Activated CD8-positive, alpha-beta memory T cell treated with anti-CD3 and anti-CD28 coated beads, Interleukin-2, amount 50 U/mL, for 48 hours (primary cell): ENCODE data around the gene TBC1D4.
"Not testable (repeated sequence)": the region's sequence is repeated elsewhere in the genome, so short reads cannot be mapped to it uniquely, and the experiment has no call there.

Source experiments
- DNase-seq: peaks from one replicate; pipeline ENCODE4 v3.0.0-alpha.2; 2020

Gene TBC1D4

GRCh38 chr13:75316427-75316826 lies 165.5 kb downstream of the TBC1D4 start:
- DNase-seq = no peak

GRCh38 chr13:75312884-75313520 lies 169.0 kb downstream of the TBC1D4 start:
- DNase-seq = peak; percentile 74

- DNase-seq = no peak
Observed at GRCh38 chr13:75309981-75310580, 171.9 kb downstream of the TBC1D4 start.

- DNase-seq = no peak
Observed at GRCh38 chr13:75308222-75308621, 173.7 kb downstream of the TBC1D4 start.

GRCh38 chr13:75307370-75307949 lies 174.5 kb downstream of the TBC1D4 start:
- DNase-seq = no peak

GRCh38 chr13:75306967-75307366 lies 175.0 kb downstream of the TBC1D4 start:
- DNase-seq = not testable (repeated sequence)

GRCh38 chr13:75305059-75305458 lies 176.9 kb downstream of the TBC1D4 start:
- DNase-seq = no peak

- DNase-seq = no peak
Observed at GRCh38 chr13:75303263-75303662, 178.7 kb downstream of the TBC1D4 start.

- DNase-seq = no peak
Observed at GRCh38 chr13:75302071-75302698, 179.8 kb downstream of the TBC1D4 start.

GRCh38 chr13:75299913-75300862 lies 181.8 kb downstream of the TBC1D4 start:
- no peak for DNase-seq

GRCh38 chr13:75299246-75299645 lies 182.7 kb downstream of the TBC1D4 start:
- no peak for DNase-seq

GRCh38 chr13:75296641-75297040 lies 185.3 kb downstream of the TBC1D4 start:
- no peak for DNase-seq

GRCh38 chr13:75295201-75295600 lies 186.8 kb downstream of the TBC1D4 start:
- no peak for DNase-seq

- no peak for DNase-seq
Observed at GRCh38 chr13:75294110-75294509, 187.9 kb downstream of the TBC1D4 start.

GRCh38 chr13:75285310-75285709 lies 196.7 kb downstream of the TBC1D4 start:
- DNase-seq = no peak

- no peak for DNase-seq
Observed at GRCh38 chr13:75279834-75280369, 202.1 kb downstream of the TBC1D4 start.

- not testable (repeated sequence) for DNase-seq
Observed at GRCh38 chr13:75273695-75274094, 208.3 kb downstream of the TBC1D4 start.

GRCh38 chr13:75271846-75272245 lies 210.1 kb downstream of the TBC1D4 start:
- DNase-seq = no peak

GRCh38 chr13:75268481-75268880 lies 213.5 kb downstream of the TBC1D4 start:
- DNase-seq = not testable (repeated sequence)

GRCh38 chr13:75264611-75265010 lies 217.4 kb downstream of the TBC1D4 start:
- no peak for DNase-seq

- no peak for DNase-seq
Observed at GRCh38 chr13:75263741-75264407, 218.1 kb downstream of the TBC1D4 start.
